GM13976 (cell line): ENCODE results near the gene ROPN1B.
"Not testable (repeated sequence)": the region's sequence is repeated elsewhere in the genome, so short reads cannot be mapped to it uniquely, and the experiment has no call there.

Source experiments
- DNase-seq: peaks from one replicate; pipeline ENCODE4 v3.0.0; 2012; ENCODE audit warnings: low spot score
- in situ Hi-C: fragments of 300-500 bp; cut with MboI; formaldehyde crosslinking; loops from one replicate; pipeline ENCODE4 v1.12.0; 2022; ENCODE audit warnings: low sequenced_read_pairs, mixed read lengths, inconsistent platforms; ENCODE audit not compliant: unreplicated experiment
- TF ChIP-seq, protein P1 (sequence below): IDR thresholded peaks from 2 replicates; pipeline ENCODE4 v1.5.1; 2012; ENCODE audit warnings: borderline replicate concordance, mild to moderate bottlenecking; ENCODE audit not compliant: insufficient read depth; ENCODE audit errors: extremely low read depth, missing control alignments, control extremely low read depth

The ROPN1B gene

DNA sequence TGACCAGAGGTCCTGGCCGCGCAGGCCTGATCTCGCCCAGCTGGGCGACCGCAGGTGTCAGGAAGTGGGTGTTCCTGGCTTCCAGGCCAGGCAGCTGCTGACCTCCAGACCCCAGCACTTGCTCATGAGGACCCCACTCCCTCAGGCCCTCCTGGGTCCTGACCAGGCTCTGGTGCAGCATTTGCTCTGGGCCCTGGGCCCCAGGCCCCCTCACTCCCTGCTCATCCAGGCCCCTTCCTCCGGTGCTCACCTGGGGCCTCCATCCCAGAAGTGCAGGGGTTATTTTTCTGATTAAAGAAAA, 7.7 kb upstream of the ROPN1B start:
- no peak for DNase-seq
- TF ChIP-seq, protein P1, sequence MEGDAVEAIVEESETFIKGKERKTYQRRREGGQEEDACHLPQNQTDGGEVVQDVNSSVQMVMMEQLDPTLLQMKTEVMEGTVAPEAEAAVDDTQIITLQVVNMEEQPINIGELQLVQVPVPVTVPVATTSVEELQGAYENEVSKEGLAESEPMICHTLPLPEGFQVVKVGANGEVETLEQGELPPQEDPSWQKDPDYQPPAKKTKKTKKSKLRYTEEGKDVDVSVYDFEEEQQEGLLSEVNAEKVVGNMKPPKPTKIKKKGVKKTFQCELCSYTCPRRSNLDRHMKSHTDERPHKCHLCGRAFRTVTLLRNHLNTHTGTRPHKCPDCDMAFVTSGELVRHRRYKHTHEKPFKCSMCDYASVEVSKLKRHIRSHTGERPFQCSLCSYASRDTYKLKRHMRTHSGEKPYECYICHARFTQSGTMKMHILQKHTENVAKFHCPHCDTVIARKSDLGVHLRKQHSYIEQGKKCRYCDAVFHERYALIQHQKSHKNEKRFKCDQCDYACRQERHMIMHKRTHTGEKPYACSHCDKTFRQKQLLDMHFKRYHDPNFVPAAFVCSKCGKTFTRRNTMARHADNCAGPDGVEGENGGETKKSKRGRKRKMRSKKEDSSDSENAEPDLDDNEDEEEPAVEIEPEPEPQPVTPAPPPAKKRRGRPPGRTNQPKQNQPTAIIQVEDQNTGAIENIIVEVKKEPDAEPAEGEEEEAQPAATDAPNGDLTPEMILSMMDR: no peak
- in situ Hi-C loops: no loop called here

DNA sequence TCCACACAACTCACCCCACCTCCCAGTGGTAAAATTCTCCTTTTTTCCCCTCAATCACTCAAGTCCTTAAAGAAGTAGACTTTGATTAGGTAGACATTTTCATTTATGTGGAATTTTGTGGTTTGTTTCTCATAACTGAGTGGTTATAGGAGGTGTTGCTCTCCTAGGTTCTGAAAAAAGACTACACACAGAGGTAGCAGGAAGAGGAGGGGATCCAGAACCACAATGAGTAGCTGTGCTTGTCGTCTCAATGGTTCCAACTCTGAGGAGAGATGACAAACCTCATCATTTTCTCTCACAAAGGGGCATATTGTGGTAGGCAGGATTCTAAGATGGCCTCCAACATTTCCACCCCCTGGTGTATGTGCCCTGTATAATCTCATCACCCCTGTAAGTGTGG, 5.1 kb upstream of the ROPN1B start:
- DNase-seq, in situ Hi-C loops: not testable (repeated sequence)

DNA sequence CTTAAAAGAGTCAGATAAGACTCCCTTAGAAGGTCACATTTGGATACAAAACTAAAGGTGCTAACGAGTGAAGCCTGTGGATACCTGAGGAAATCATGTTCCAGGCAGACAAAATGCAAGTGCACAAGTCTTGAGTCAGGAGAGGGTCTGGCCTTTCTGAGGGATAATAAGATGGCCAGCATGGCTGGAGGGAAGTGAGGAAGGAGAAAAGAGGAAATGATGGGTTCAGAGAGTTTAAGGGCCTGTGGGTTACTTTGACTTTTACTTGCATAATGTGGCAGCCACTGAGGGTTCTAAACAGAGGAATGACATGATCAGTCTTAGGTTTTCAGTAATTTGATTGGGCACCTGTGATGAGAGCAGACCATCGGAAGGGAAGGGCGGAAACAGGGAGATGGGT, 3.5 kb upstream of the ROPN1B start:
- TF ChIP-seq, protein P1: no peak
- no peak for DNase-seq
- in situ Hi-C loops: no loop called here

DNA sequence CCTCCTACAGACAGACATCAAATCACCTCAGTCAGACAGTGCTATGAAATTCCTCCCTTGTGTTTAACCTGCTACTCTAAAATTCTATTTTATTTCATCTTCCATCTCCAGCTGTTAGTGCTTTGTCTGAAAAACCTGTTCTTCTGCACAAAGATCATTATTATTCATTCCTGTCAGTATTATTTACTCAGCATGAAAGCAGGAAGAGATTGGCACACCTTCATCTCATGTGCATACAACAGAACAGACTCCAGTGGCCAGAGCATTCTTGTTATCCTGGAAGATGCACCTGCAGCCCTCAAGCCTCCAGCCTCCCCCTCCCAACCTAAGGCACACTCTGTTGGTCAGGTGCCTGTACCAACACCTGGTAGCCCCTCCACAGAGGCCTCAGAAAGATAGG, 1.8 kb upstream of the ROPN1B start:
- TF ChIP-seq, protein P1: no peak
- no peak for DNase-seq
- in situ Hi-C loops: no loop called here

DNA sequence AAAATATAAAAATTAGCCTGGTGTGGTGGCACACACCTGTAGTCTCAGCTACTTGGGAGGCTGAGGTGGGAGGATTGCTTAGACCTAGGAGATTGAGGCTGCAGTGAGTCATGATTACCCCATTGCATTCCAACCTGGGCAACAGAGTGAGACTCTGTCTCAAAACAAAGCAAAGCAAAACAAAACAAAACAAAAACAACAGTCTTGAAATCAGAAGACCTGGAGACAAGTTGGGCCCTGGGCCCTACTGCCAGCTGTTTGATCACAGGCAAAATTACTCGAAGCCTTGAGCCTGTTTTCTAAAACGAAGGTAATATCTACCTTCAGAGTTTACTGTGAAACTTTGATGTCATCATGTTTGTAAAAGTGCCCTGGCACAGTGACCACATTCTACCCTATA, 857 bp upstream of the ROPN1B start:
- DNase-seq, in situ Hi-C loops: not testable (repeated sequence)

DNA sequence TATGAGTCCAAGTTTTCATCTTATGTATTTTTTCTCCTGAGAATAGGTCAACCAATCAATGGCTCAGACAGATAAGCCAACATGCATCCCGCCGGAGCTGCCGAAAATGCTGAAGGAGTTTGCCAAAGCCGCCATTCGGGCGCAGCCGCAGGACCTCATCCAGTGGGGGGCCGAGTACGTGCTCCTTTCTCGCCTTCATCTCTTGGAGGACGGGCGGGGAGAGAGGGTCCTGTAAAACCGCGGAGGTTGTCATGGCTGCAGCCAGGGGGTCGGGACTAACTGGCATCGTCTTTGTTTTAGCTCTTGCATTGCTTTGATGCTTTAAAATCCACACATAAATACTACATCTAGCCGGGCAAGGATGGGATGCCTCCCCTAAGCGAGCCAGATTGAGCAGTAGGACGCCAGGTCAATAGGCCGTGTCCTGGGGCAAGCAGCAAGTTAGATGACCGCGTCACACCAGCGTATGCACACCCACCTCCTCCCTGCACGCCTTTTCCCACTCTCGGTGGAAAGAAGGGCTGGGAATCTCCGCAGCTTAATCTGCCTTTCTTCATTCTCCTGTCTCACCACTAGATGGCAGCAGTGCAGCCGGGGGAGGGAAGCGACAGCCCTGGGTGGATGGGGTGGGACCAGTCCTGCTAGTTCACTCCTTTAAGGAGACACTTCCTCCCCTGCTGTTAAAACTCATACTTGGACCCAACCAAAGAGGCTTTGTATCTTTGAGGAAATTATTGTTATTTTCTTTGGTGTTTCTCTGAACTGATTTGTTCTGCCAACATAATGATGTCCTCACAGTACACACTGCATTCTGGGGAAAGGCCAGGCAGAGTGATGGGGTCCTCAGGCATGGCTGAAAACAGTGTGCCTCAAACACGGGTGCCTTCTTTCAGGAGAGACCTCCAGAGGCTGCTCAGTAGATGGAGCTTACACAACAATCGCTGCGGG, 3.3 kb downstream of the ROPN1B start:
- DNase-seq, in situ Hi-C loops: not testable (repeated sequence)
- TF ChIP-seq, protein P1: peak; percentile 65

DNA sequence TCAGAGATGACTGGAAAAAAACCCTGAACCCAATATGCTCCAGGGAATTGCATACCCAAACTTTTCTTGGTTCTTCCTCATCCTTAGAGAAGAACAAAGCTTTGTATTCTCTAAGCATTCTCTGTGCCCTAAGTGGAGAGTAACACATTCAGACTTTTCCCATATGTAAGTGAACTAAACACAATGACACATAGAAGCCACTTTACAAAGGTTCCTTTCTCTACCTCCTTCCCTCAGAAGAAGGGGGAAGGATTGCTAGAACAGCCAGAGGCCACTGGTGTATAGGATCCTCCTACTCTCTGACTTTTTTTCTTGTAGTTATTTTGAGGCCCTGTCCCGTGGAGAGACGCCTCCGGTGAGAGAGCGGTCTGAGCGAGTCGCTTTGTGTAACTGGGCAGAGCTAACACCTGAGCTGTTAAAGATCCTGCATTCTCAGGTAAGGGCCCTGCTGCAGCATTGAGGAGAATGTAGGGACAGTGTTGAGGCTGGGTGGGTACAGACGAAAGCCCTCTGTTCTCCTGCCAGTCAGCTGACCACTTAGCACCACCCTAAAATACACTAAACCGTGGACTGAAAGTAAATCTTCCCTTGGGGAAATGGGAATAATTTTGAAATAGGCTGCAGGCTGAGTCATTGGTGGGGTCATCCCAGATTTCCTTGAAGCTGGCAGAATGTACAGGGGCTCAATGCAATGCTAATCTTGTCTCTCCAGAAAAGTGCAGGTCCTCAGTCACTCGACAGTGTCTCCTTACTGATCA, 6.4 kb downstream of the ROPN1B start:
- DNase-seq, in situ Hi-C loops: not testable (repeated sequence)

DNA sequence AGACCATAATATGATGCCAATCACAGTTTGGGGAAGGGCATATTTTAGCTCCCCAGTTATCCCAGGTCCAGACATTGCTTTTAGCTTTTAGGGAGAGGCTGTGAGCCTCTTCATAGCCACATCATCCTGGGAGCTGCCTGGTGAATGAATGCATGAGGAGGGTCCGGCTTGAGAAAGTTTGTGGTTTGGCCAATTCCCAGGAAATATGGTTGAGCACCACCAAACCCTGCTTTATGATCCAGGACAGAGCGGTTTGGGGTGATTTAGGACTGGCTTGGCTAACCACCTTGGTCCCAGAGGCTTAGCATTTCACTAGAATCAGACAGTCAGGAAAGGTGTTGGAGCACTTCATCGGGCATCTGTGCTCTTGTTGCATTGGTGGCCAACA, 7.0 kb downstream of the ROPN1B start:
- DNase-seq, in situ Hi-C loops: not testable (repeated sequence)

DNA sequence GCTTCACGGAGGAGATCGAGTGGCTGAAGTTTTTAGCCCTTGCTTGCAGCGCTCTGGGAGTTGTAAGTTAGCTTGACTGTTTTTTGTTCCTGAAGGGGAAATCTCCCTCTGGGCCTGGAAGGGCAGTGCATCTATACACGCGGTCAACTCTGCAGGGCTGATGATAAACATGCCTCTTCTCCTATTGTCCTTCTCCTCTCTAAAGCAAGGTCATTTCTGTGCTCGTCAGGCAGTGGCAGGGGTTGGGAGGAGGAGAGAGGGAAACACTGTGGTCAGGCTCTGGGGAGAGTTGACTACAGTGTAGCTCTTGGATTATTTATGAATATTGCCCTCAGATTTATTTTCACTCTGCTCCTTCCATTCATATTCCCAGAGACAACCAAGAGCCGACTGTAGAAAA, 8.1 kb downstream of the ROPN1B start:
- DNase-seq, in situ Hi-C loops: not testable (repeated sequence)

DNA sequence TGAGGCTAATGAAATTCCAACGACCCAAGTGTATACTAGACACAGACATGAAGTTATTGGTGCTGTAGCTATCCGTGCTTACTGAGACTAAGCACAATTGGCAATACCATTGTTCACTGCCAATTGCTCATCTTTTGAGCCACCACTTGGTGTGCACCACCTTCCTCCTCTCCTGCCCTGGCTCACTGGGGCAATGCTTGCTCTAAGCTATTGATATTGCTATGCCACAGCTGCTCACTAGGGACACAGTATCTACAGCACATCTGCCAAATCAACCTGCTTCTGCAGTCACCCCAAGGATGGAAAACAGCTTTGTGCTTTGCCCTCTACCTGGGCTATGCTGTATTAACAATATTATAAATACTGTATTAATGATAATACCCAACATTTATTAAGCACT, 16.0 kb downstream of the ROPN1B start:
- in situ Hi-C loops: not testable (repeated sequence)

More for the DNA sequence above, 16.0 kb downstream of the ROPN1B start:
- DNase-seq: not testable (repeated sequence)
